Endothelial cell of umbilical vein (primary cell): ENCODE measurements around the gene COL4A2. TPM values are rescaled to one million over a fixed set of nuclear protein-coding genes. Genes with fewer than 3 reads are reported as not detected.

Experiments used
- BruUV-seq: library from RNA; stranded (reverse); fragments of 400-500 nt; replicated peaks from 2 replicates; lab custom pipeline; 2021; lab: Mats Ljungman, UMichigan
- CTCF ChIA-PET: fragments of 300-600, 350-600 bp; sonication (Branson Sonifier 250); formaldehyde crosslinking; loops from one replicate; lab custom pipeline; 2021; ENCODE audit warnings: antibody characterized with exemption, inconsistent platforms; lab: Charles Lee
- POLR2A ChIA-PET: fragments of 300-600, 350-600 bp; sonication (Branson Sonifier 250); formaldehyde crosslinking; loops from one replicate; lab custom pipeline; 2021; ENCODE audit warnings: antibody characterized with exemption, inconsistent platforms; lab: Charles Lee
- DNase-seq: peaks from one replicate; pipeline ENCODE4 v3.0.0-alpha.2; 2011; ENCODE audit warnings: low read depth, low spot score
- FAIRE-seq: peaks from 2 replicates; lab custom pipeline; 2011; peaks lifted over from hg19 to GRCh38; lab: Jason Lieb, UNC
- H2AFZ ChIP-seq: 2 replicates; pipeline ENCODE4 v1.6.0; 2012; ENCODE audit warnings: low read depth, low read length, control low read depth, inconsistent platforms
- H3K27ac ChIP-seq: 2 replicates; pipeline ENCODE4 v1.5.1; 2011; ENCODE audit warnings: low read depth, mild to moderate bottlenecking, control low read depth, low read length, moderate library complexity; ENCODE audit not compliant: insufficient read depth
- H3K27me3 ChIP-seq, 2 experiments: 2 replicates each; pipeline versions ENCODE4 v1.6.0 to v1.6.1; 2011; ENCODE audit warnings: low read length in 2 of 2, mixed read lengths in 1 of 2; ENCODE audit not compliant: control insufficient read depth in 2 of 2, insufficient read depth in 2 of 2
- H3K36me3 ChIP-seq, 2 experiments: 2 replicates in 1 of 2; 3 replicates in 1 of 2; pipeline ENCODE4 v1.5.1; 2011; ENCODE audit warnings: low read length in 2 of 2, mild to moderate bottlenecking in 1 of 2, moderate library complexity in 1 of 2; ENCODE audit not compliant: control insufficient read depth in 2 of 2, insufficient read depth in 2 of 2; ENCODE audit errors: extremely low read depth in 1 of 2
- H3K4me1 ChIP-seq: 3 replicates; pipeline ENCODE4 v1.5.1; 2011; ENCODE audit warnings: mild to moderate bottlenecking, low read length; ENCODE audit not compliant: control insufficient read depth, insufficient read depth; ENCODE audit errors: extremely low read depth
- H3K4me2 ChIP-seq: 2 replicates; pipeline ENCODE4 v1.6.1; 2011; ENCODE audit warnings: low read length, control low read depth, mixed read lengths; ENCODE audit not compliant: insufficient read depth
- H3K4me3 ChIP-seq, 3 experiments: fragments of 200-600 bp in 1 of 3; sonication (generic), shearing (Covaris generic) in 1 of 3; replicated peaks in 1 of 3; 2 replicates each; pipeline ENCODE4 v1.5.1; 2011 to 2016; ENCODE audit warnings: control low read depth in 3 of 3, low read length in 3 of 3, mild to moderate bottlenecking in 2 of 3, inconsistent platforms in 1 of 3, low read depth in 1 of 3, moderate library complexity in 1 of 3; ENCODE audit not compliant: insufficient read depth in 1 of 3
- H3K79me2 ChIP-seq: 2 replicates; pipeline ENCODE4 v1.6.0; 2012; ENCODE audit warnings: low read length, inconsistent platforms; ENCODE audit not compliant: control insufficient read depth, insufficient read depth
- H3K9ac ChIP-seq: replicated peaks from 2 replicates; pipeline ENCODE3; 2011; ENCODE audit warnings: low read length, control low read depth; ENCODE audit not compliant: insufficient read depth; ENCODE audit errors: extremely low read depth
- H3K9me1 ChIP-seq: replicated peaks from 3 replicates; pipeline ENCODE4 v1.6.0; 2011; ENCODE audit warnings: mild to moderate bottlenecking, low read length; ENCODE audit not compliant: control insufficient read depth, insufficient read depth; ENCODE audit errors: extremely low read depth
- H3K9me3 ChIP-seq: replicated peaks from 2 replicates; pipeline ENCODE4 v1.5.1; 2012; ENCODE audit warnings: low read length, inconsistent platforms; ENCODE audit not compliant: control insufficient read depth, insufficient read depth
- H4K20me1 ChIP-seq: replicated peaks from 2 replicates; pipeline ENCODE3; 2011; ENCODE audit warnings: mild to moderate bottlenecking, low read length; ENCODE audit not compliant: control insufficient read depth, insufficient read depth; ENCODE audit errors: extremely low read depth
- EZH2 ChIP-seq: IDR thresholded peaks from 2 replicates; pipeline ENCODE4 v1.6.1; 2012; ENCODE audit warnings: borderline replicate concordance, low read depth, mild to moderate bottlenecking, moderate library complexity, low read length, inconsistent platforms; ENCODE audit not compliant: severe bottlenecking
- FOS ChIP-seq: IDR thresholded peaks from 2 replicates; pipeline ENCODE4 v1.6.1; 2011; ENCODE audit warnings: mild to moderate bottlenecking, low read length, moderate library complexity, borderline replicate concordance; ENCODE audit not compliant: insufficient read depth
- GATA2 ChIP-seq: IDR thresholded peaks from 2 replicates; pipeline ENCODE4 v1.7.0; 2011; ENCODE audit warnings: low read depth, mild to moderate bottlenecking, moderate library complexity, mixed read lengths, low read length; ENCODE audit not compliant: insufficient read length, insufficient read depth
- JUN ChIP-seq: IDR thresholded peaks from 2 replicates; pipeline ENCODE4 v1.6.1; 2011; ENCODE audit warnings: borderline replicate concordance, low read depth; ENCODE audit not compliant: insufficient read length, insufficient read depth
- MAX ChIP-seq: IDR thresholded peaks from 2 replicates; pipeline ENCODE4 v1.6.1; 2011; ENCODE audit not compliant: insufficient read depth, insufficient read length
- MYC ChIP-seq: IDR thresholded peaks from one replicate; pipeline ENCODE4 v1.6.1; 2011; ENCODE audit warnings: mild to moderate bottlenecking, low read depth, low read length
- POLR2A ChIP-seq: IDR thresholded peaks from 2 replicates; pipeline ENCODE4 v1.6.1; 2012; ENCODE audit warnings: low read depth, mild to moderate bottlenecking, control low read depth, low read length
- POLR2AphosphoS5 ChIP-seq: IDR thresholded peaks from 2 replicates; pipeline ENCODE4 v1.6.1; 2012; ENCODE audit warnings: low read depth, mild to moderate bottlenecking, control low read depth, low read length, moderate library complexity; ENCODE audit not compliant: insufficient read depth
- dilution Hi-C: fragments of 300-500 bp; cut with MboI; formaldehyde crosslinking; loops from one replicate; pipeline ENCODE4 v1.15.0; 2019; ENCODE audit warnings: low sequenced_read_pairs; ENCODE audit not compliant: extremely low pct_ligation_motif_present
- intact Hi-C: fragments of 100-400 bp; cut with micrococcal nuclease; formaldehyde crosslinking; loops from one replicate; pipeline ENCODE4 v1.10.0; 2022
- polyA plus RNA-seq, 4 experiments: library from polyadenylated mRNA; depleted of rRNA in 3 of 4; stranded (reverse) in 3 of 4; unstranded in 1 of 4; fragments of >200 nt; gene quantifications; 2 replicates each; pipeline versions ENCODE4 v1.2.1 to v1.2.3, GENCODE V29; 2011 to 2012; ENCODE audit warnings: missing spikeins in 1 of 4
- total RNA-seq: library from RNA; stranded (reverse); gene quantifications from 2 replicates; pipeline ENCODE4 v1.2.3, GENCODE V29; 2021
- TF ChIP-seq, protein P1 (sequence below), 2 donors: IDR thresholded peaks; 1 replicate in 1 of 2; 2 replicates in 1 of 2; pipeline ENCODE4 v1.5.1; 2011; ENCODE audit warnings: low read length in 2 of 2, mild to moderate bottlenecking in 2 of 2, moderate library complexity in 2 of 2, control low read depth in 1 of 2, inconsistent platforms in 1 of 2, low read depth in 1 of 2; ENCODE audit not compliant: insufficient read depth in 1 of 2; ENCODE audit errors: extremely low read depth in 1 of 2

COL4A2 gene
- total and polyA plus RNA-seq, 2 donors (not counting 3 experiments of a cell fraction or from before 2014, with no cell fraction given) = 792 to 940 TPM

DNA sequence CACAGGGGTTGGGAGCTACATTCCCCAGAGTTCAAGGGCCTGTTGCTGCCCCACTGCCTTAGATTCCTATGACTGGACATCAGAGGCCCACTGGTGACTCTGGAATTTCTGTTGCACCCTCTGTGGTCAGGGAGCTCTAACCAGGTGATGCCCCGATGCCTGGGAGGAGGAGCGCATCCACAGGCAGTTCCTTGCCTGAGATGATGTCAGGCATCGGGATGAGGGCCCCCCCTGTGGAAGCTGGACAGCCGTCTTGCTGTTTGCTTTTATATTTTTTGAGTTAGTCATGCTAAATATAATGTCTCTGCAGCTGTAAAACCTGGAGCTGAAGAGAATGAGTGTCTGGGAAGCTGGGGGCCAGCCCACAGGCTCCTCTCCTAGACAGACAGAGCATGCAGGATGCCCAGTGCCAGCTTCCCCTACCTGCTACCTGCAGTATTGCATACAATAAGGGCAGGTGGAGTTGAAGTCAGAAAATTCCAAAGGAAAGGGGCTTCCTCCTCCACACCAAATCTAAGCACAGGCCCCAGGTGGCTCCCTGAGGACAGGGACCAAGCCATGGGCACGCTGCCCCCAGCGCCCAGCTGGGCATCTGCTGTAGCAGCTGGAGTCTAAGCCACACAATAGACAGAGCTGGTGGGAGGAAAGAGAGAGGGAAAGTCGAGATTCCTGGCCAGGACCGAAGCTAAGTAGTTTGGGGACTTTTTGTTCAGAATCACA, 16.2 kb downstream of the COL4A2 start:
- dilution Hi-C loops = no loop called here
- intact Hi-C loops = no loop called here
- Histone ChIP-seq H2AFZ (no peak overlapping the region), H3K4me3 (no peak overlapping the region), H3K9me1 (no peaks in the 10 kb centered on the region), H3K9me3 (no peaks in the 10 kb centered on the region), H3K9ac (no peak overlapping the region), H3K79me2 (peaks cover 59% of the 10 kb centered on the region), H4K20me1 (no peaks in the 10 kb centered on the region), H3K27ac (no peak overlapping the region), H3K4me1 (peaks cover 40% of the 10 kb centered on the region), H3K27me3 (no peaks in the 10 kb centered on the region), H3K36me3 (peaks cover 0 to under 1% of the 10 kb centered on the region in 2 experiments), H3K4me2 (no peak overlapping the region)
- POLR2A ChIA-PET = interaction anchor here (0.8 kb wide), 1 partner anchor 16 kb away, joined by 3 read pairs; the partner anchor contains the start of genes COL4A1 and COL4A2
- DNase-seq (no peak), FAIRE-seq (no peak)
- CTCF ChIA-PET = interaction anchor here (0.8 to 1.7 kb wide), 10 partner anchors 13 to 88 kb away, joined by 3 to 11 read pairs (median 4); no protein-coding TSS in a partner anchor
- TF ChIP-seq MYC (no peak), JUN (no peak), GATA2 (no peak), EZH2 (no peak), MAX (no peak), POLR2A (no peak), POLR2AphosphoS5 (no peak), FOS (no peak)
- TF ChIP-seq, protein P1, sequence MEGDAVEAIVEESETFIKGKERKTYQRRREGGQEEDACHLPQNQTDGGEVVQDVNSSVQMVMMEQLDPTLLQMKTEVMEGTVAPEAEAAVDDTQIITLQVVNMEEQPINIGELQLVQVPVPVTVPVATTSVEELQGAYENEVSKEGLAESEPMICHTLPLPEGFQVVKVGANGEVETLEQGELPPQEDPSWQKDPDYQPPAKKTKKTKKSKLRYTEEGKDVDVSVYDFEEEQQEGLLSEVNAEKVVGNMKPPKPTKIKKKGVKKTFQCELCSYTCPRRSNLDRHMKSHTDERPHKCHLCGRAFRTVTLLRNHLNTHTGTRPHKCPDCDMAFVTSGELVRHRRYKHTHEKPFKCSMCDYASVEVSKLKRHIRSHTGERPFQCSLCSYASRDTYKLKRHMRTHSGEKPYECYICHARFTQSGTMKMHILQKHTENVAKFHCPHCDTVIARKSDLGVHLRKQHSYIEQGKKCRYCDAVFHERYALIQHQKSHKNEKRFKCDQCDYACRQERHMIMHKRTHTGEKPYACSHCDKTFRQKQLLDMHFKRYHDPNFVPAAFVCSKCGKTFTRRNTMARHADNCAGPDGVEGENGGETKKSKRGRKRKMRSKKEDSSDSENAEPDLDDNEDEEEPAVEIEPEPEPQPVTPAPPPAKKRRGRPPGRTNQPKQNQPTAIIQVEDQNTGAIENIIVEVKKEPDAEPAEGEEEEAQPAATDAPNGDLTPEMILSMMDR (IDR thresholded peaks at IDR 0.05; ENCODE audit: extremely low read depth in 1 of 2, insufficient read depth in 1 of 2, low read depth in 1 of 2, low read length in 2 of 2) = no peak
- BruUV-seq = no TSS peak
